Fibroblast of skin of back (primary cell): ENCODE results near the gene FCN1.

Source experiments
- DNase-seq: peaks from one replicate; pipeline ENCODE4 v3.0.0-alpha.2; 2013

The FCN1 gene

GRCh38 chr9:134913041-134913712, 4.5 kb downstream of the FCN1 start:
- DNase-seq: no peak

GRCh38 chr9:134912126-134912840, 5.4 kb downstream of the FCN1 start:
- no peak for DNase-seq

DNA sequence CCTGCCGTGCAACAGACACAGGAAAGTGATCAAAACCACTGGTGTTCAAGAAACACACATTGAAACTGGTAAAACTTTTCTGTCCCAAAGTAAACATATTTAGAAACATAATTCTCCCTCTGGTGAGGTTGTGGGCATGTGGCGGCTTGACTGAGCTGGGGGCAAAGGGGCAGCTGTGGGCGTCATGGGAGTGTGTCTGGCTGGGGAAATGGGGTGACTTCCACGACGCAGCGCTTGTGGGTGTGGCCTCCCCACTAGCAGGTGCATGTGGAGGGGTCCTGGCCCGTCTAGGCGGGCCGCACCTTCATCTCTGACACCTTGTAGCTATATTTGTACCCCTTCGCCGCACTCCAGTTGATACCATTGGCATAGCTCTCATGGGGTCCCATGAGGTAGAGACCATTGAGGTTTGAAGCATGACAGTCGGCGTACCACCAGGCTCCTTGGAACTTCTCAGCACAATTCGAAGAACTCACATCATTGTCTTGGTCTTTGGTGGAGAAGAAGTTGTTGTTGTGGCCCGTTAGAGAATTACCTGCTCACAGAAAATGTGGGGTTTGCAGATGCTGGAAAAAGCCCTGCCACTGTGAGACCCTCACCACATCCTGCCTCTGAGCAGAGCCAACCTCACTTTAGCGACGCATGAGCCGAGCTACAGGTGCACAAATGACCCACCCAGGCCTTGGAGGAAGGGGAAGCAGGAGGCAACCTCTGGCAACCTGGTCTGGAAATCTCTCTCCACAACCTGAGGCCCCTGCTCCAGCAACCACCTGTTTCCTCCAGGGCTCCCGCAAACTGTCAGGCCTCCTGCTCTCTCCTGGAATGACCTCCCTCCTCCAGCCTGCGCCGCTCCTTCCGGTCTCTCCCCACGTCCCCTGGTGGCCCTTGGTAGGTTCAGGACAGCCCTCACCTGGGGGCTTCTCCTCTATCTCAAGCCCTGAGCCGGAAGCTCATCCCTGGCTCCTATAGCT, 7.9 kb downstream of the FCN1 start:
- DNase-seq: no peak

GRCh38 chr9:134908524-134909309, 9.0 kb downstream of the FCN1 start:
- no peak for DNase-seq

DNA sequence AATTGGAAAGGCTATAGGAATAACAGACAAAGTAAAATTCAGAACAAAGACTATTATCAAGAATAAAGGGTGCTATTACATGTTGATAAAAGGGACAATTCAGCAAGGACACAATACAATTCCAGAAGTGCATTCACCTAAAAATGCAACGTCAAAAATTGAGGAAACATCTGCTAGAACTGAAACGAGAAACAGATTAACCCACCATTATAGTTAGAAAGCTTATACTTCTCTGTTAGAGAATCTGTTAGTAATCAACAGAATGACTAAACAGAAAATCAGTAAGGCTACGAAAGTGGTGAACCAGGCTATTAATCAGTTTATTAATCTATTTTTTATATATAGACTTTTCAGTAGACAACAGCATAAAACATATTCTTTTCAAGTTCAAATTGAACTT, 14.8 kb downstream of the FCN1 start:
- no peak for DNase-seq

DNA sequence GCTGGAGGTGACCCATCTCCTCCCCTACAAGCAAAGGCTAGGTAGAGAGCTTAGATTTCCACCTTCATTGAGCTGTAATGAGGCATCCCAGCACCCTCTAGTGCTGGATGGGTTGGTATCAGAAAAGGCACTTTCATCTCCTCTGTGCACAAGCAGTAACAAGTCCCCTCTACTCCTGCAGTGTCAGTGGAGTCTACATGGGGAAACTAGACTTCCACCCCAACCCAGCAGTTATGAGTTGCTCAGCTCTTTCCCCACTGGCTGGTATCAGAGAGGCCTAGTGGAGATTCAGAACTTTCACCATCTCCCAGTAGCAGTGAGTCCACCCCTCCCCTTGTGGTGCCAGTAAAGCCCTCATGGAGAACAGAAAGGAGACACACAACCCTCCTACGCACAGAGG, 17.9 kb downstream of the FCN1 start:
- DNase-seq: no peak

- no peak for DNase-seq
Measured at GRCh38 chr9:134899168-134899567, 18.5 kb downstream of the FCN1 start.

GRCh38 chr9:134898319-134898718, 19.4 kb downstream of the FCN1 start:
- no peak for DNase-seq

- no peak for DNase-seq
Measured at GRCh38 chr9:134897584-134898170, 20.0 kb downstream of the FCN1 start.

DNA sequence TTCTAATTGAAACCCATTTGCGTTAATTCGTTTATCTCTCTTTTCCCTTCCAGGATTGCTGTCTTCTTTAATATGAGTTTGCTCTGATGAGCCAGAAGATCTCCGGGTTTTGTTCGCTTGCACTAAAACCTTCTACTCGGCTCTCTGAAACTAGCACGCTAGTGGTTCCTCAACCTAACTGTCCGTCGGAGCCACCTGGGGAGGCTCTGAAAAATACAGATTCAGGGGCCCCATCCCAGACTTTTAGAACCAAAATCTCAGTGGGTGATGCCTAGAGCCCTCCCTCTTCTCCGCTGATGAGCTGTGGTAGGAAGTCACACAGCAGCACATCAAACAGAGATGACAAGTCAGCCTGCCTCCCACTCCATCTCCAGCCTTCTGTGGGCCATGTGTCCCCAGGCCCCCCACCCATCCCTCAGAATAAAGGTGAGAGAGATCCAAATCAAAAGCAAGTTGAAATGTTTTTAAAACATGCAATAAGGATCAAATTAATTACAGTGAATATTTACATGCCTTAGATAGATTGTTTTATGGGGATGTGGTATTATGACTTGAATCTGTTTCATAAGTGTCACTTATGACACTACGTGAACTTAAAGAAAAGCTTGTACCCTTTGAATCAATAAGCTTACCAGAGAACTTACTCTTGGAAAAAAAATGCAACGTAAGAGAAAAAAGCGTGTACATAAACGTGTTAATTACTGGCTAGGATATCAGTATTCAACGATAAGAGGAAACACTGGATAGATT, 20.7 kb downstream of the FCN1 start:
- no peak for DNase-seq

GRCh38 chr9:134895908-134896833, 21.5 kb downstream of the FCN1 start:
- peak; percentile 78 for DNase-seq

DNA sequence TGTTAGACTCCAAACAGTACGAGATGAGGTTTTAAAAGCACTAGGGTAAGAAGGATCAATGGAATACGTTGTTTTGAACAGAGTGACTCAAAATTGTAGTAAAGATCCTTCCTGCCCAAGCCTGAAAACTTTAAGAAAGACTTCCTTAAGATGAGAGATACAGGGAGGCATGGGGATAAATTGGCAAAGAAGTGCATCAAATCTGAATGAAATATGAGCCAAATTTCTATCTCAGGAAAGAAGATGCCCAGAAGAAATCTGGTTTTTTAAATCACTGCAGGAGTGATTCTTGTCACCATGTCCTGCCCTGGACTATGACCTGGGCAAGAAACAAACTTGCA, 22.2 kb downstream of the FCN1 start:
- DNase-seq: no peak

- peak; percentile 20 for DNase-seq
Measured at GRCh38 chr9:134895097-134895496, 22.6 kb downstream of the FCN1 start.

DNA sequence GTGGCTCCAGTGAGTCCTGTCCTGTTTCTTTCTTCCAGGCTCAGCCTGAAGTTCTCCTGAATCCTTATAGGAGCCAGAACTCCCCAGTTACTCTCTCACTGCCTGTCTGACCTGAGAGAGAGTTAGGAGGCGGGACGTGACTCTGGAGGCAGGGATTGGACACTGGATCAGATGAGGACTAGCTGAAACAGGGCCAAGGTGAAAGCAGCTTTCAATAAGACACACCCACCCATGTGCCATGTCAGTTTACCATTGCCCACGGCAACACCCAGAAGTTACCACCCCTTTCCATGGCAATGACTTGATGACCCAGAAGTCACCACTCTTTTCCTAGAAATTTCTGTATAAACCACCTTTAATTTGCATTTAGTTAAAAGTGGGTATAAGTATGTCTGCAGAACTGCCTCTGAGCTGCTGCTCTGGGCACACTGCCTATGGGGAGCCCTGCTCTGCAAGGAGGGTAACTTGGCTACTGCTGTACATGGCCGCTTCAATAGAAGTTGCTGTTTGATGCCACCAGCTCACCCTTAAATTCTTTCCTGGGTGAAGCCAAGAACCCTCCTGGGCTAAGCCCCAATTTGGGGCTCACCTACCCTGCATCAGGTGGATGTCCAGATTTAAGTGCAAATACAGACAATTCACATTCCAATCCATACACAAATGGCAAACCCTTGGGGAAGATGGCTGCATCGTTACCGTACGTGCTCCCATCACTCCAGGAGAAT, 23.4 kb downstream of the FCN1 start:
- no peak for DNase-seq

DNA sequence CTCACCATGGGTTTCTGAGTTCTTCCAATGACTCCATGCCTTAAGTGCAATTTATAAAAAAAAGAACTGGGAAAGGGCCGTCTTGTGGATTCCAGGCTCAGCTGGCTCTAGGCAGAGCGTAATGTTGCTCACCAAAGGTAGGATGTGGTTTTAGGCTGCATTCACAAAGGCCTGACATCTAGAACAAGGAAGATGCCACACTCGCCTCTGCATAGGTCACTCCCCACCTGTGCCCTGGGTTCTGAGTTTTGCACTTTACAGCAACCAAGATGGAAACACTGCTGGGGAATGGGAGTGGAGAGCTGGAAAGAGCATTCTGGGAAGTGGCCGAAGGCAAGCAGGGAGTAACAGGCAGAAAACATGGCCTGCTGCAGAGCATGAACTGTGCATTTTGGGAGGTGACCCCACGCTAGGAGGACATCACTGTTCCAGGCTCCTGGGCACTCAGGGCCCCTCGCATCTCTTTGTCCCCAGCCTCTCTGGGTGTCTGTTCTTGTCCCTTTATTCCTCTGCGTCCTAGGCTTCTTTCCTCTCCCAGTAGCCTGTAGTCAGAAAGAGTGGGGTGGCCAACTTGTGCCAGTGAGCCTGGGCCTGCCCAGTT, 24.8 kb downstream of the FCN1 start:
- DNase-seq: no peak

GRCh38 chr9:134892221-134892620, 25.5 kb downstream of the FCN1 start:
- no peak for DNase-seq

DNA sequence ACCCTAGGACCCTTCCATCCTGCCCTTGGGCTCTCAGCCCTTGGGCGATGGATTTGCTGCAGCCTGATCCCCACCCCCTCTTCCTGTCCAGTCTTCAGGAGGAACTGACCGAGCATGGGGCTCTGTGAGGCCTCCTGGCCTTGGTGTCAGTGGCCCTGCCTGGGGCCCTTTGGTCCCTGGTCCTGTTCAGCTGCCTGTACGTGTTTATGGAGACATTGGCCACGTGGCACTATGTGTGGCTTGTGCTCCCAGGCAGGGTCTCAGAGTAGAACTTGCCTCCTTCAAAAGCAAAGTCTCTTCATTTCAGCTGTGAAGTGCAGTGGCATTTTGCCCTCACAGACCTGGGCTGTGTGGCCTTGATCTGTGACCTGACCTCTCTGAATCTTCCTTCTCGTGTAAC, 26.0 kb downstream of the FCN1 start:
- no peak for DNase-seq

GRCh38 chr9:134891053-134891452, 26.7 kb downstream of the FCN1 start:
- DNase-seq: no peak

DNA sequence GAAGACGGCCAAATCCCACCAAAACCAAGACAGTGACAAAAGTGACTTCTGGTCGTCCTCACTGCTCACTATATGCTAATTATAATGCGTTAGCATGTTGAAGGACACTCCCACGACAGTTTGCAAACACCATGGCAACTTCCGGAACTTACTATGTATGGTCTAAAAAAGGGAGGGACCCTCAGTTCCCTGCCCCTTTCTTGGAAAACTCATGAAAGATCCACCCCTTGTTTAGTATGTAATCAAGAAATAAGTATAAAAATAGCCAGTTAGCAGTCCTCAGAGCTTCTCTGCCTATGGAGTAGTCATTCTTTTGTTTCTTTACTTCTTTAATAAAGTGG, 27.6 kb downstream of the FCN1 start:
- DNase-seq: no peak
